Measurements from ENCODE around the gene DGLUCY.
"Not testable (repeated sequence)": the region's sequence is repeated elsewhere in the genome, so short reads cannot be mapped to it uniquely, and the experiment has no call there.

The DGLUCY gene

DNA sequence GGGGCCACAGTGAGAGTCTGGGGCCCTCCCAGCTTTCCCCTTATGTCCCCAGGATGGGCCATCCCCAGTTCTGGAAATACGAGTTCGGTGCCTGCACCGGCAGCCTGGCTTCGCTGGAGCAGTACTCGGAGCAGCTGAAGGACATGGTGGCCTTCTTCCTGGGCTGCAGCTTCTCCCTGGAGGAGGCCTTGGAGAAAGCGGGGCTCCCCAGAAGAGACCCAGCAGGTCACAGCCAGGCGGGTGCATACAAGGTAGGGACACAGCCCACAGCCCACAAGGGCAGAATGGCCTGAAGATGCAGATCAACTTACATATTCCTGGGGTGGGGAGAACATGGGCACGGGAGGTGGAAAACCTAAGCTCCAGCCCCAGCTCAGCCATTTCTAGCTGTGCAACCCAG, 56.1 kb downstream of the DGLUCY start:
- no peak for DNase-seq (ENCODE audit: low spot score)

- DNase-seq (ENCODE audit: low spot score) = no peak
These were observed 56.7 kb downstream of the DGLUCY start for GRCh38 chr14:91170504-91171121.

- DNase-seq (ENCODE audit: low spot score) = no peak
These were observed 57.4 kb downstream of the DGLUCY start for GRCh38 chr14:91171291-91171690.

DNA sequence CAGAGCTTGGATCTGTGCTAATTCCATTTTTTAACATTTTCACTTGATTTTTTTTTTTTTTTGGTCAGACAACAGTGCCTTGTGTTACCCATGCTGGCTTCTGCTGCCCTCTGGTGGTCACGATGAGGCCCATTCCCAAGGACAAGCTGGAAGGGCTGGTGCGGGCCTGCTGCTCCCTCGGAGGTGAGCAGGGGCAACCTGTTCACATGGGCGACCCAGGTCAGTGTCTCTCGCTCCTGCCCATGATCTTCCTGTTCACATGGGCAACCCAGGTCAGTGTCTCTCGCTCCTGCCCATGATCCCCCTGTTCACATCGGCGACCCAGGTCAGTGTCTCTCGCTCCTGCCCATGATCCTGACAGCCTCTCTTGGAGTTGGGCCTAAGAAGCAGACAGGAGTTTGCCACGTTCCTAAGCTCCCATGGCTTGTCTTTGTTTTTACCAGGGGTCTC, 59.4 kb downstream of the DGLUCY start:
- DNase-seq (ENCODE audit: low spot score) = peak; percentile 83

DNA sequence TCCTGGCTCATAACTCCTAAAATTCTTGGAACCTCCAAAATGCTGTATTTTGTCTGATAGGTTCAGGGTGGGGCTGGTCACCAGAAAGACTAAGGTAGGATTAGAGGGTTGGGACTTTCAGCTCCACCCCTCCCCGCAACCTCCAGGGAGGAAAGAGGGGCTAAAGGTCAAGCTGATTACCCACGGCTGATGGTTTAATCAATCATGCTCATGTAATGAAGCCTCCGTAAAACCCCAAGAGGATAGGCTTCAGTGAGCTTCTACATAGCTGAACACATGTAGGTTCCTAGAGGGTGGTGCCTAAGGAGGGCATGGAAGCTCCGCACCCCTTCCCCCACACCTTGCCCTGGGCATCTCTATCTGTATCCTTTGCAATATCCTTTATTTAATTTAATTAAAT, 60.0 kb downstream of the DGLUCY start:
- DNase-seq (ENCODE audit: low spot score) = no peak

DNA sequence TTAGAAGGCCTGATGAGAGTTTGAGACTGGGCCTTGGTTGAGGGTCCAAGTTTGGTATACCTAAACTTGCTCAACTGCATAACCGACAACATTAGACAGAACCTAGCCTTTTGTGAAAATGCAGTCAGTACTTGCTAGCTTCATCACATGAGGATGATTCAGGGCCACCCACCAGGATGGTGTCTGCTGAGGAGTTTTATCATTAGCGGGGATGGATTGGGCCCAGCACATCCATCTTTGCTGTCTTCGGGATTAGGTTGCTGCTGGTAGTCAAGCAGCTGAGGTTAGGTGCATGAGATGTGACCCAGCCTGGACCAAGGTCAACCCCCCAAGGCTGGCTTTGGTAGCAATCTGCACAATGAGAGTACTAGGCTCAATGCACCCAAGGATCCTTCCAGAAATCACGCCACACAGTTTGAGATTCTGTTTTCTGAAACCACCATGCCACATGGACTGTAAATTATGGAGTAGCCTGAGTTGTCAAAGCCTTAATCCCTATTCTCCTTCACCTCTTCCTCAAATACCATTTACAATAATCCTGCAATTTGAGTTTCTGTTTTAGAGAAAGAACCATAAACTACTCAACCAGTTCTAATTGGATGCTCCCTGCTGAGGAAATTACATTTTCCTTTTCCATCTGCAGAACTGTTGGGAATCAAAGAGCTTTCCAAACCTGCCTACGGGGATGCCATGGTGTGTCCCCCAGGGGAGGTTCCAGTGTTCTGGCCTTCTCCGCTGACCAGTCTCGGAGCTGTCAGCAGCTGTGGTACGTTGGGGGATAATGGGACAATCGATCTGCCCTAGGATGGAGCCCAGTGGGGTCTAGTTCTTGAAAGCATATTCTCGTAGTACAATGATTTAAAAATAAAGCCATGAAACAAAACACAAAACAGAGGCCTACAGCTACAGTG, 61.7 kb downstream of the DGLUCY start:
- no peak for DNase-seq (ENCODE audit: low spot score)

DNA sequence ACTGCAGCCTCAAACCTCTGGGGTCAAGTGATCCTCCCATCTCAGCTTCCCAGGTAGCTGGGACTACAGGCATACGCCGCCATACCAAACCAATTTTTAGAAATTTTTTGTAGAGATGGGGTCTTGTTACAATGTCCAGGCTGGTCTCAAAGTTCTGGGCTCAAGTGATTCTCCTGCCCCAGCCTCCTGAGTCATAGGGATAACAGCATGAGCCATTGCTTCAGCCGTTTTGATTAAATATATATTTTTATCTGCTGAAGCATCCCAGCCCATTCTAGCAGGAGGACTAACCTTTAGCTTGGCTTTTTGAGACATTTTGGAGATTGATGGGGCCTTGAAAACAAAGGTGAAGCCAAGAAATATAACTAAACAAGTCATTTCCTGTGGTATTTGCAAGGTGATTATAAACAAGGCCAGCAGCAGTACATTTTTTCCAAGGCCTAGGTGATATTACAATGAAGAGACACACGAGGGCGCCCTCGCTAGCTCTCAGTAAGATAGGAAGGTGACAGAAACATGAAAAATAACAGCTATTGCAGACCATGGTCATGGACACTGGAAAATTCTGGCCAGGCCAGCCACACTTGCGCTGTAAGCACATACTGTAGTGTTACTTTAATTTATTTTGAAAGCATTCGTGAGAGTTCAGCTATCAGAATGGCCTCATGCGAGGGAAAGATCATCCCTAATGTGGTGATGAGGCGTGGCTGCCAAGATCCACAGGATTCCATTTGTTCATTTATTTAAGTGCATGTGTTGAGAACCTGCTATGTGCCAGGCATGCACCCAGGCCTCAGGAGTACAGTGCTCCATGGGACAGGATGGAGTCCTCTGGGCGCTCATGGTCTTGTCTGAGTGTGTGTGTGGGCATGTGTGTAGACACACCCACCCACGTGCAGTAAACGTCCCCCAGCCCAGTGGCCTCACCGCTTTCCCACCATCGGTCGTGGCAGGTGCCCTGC, 63.5 kb downstream of the DGLUCY start:
- peak; percentile 81 for DNase-seq (ENCODE audit: low spot score)

- DNase-seq (ENCODE audit: low spot score) = no peak
These were observed 66.7 kb downstream of the DGLUCY start for GRCh38 chr14:91180611-91181010.

DNA sequence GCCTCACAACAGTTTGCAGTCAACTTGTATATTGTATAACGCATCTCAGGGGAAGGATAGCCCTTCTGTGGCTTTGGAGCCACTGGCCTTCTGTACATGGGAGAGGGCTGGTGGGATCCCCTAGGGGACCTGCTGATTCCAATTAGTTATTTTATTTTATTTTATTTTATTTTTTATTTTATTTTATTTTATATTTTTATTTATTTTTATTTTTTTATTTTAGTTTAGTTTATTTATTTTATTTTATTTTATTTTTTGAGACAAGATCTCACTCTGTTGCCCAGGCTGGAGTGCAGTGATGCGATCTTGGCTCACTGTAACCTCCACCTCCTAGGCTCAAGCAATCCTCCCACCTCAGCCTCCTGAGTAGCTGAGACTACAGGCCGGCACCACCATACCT, 68.9 kb downstream of the DGLUCY start:
- not testable (repeated sequence) for DNase-seq (ENCODE audit: low spot score)

DNA sequence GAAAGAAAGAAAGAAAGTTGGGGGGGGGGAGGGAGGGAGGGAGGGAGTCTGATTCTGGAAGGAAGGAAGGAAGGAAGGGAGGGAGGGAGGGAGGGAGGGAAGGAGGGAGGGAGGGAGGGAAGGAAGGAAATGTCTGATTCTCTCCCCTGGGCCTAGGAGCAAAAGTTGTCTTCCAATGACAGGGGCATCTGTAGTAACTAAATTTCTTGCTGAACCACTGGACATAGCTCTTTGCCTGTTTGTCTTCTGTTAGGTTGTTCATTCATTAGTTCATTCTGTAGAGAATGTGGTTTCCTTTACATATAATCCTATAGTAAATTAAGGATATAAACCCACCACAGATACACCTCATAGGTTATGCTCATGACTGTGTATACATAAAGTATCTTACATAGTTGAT, 70.7 kb downstream of the DGLUCY start:
- no peak for DNase-seq (ENCODE audit: low spot score)

- no peak for DNase-seq (ENCODE audit: low spot score)
These were observed 71.8 kb downstream of the DGLUCY start for GRCh38 chr14:91185721-91186120.

GRCh38 chr14:91186515-91187066, 72.7 kb downstream of the DGLUCY start:
- DNase-seq (ENCODE audit: low spot score) = no peak

DNA sequence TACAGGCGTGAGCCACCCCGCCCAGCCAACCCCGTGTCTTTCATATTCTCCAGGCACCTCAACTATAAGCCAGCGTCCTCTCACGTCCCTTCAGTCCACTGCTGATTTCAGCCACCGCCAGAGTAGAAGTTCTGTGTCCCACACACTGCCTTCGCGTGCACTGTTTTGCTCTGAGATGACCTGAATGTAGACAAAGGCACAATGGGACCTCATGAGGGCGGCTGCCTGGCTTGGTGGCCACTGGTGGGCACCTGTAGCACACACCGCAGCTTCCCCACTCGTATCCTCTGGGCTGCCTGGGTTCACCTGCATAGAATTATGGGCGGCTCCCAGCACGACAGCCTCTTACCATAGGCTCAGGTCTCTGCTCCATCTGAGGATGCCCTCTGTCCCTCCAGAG, 73.4 kb downstream of the DGLUCY start:
- no peak for DNase-seq (ENCODE audit: low spot score)

DNA sequence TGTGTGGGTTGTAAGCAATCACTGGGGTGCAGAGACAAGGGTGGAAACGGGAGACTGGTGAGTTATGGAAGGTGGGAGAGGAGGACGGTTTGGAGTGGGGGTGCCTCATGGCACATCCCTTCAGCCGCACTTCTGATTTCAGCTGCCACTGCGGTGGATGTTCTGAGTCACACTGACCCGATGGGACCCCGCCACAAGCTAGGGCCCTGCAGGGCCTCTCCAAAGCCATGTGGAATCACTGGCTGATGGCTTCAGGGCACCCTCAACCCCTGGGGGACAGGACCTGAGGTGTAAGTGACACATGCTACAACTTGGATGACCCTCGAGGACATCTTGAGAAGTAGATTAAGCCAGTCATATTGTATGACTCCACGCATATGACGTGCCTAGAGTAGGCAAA, 77.0 kb downstream of the DGLUCY start:
- no peak for DNase-seq (ENCODE audit: low spot score)

GRCh38 chr14:91193069-91193468, 79.2 kb downstream of the DGLUCY start:
- no peak for DNase-seq (ENCODE audit: low spot score)

DNA sequence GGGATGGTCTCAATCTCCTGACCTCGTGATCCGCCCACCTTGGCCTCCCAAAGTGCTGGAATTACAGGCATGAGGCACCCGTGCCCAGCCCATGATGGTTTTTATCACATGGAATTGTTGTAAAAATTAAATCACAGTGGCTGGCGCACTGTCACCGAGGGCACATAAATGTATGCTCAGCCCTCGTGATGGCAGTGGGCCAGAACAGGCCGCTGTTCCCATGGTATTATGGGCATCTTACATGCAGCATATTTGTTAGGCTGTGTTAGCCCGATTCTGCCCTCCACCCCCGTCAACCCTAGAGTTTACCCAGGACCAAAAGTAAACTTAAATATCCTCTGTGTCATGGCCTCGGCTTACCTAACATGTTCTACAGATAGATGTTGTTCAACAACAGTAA, 82.0 kb downstream of the DGLUCY start:
- DNase-seq (ENCODE audit: low spot score) = no peak

GRCh38 chr14:91197631-91198030, 83.8 kb downstream of the DGLUCY start:
- no peak for DNase-seq (ENCODE audit: low spot score)

DNA sequence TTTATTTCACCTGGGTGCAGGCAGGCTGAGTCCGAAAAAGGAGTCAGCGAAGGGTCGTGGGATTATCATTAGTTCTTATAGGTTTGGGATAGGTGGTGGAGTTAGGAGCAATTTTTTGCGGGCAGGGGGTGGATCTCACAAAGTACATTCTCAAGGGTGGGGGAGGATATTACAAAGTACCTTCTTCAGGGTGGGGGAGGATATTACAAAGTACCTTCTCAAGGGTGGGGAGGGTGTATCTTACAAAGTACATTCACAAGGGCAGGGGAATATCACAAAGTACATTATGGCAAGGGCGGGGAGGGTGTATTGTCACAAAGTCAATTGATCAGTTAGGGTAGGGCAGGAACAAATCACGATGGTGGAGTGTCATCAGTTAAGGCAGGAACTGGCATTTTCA, 86.9 kb downstream of the DGLUCY start:
- DNase-seq (ENCODE audit: low spot score) = not testable (repeated sequence)

DNA sequence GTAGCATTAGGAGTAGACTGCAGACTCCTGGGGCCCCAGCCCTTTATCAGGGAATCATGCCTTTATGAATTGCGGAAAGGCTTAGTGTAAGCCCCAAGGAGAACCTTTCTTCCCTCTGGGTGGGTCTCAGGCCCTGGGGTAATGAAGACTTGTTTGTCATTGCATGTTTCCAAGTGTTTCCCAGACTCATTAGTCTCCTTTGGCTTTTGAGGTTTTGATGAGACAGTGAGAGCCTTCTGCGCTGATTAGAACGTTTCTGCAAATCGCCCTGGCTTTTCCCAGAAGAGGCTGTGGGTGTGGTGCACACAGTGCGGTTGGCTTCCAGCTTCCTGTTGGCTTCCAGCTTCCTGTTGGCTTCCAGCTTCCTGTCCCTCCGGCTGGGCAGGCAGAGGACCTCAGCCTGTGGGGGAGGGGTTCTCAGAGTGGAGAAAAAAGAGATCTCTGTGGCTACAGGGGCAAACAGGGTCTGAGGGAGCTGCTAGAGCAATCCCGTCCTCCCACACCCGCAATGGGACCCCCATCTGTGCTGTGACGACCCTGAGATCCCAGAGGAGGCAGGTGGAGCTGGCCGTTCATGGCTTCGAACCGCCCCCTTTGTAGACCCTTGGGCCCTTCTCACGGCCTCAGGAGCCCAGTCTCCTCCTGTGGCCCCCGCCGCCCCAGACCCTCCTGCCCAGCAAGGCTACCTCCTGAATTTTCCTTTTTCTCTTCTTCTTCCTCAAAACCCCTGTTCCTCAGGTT, 88.5 kb downstream of the DGLUCY start:
- DNase-seq (ENCODE audit: low spot score) = no peak

DNA sequence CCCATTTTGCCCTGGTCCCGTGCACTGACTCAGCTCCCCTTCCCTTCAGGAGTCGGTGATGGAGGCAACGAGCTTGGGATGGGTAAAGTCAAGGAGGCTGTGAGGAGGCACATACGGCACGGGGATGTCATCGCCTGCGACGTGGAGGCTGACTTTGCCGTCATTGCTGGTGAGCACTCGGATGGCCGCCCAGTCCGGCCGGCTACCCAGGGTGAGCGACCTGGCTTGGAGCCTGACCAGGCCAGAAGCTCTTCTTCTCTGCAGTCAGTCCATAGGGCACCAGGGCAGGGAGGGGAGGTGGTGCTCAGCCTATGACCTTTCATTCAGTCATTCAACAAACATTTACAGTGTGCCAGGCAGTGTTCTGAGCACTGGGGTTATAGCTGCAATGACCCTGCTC, 90.8 kb downstream of the DGLUCY start:
- DNase-seq (ENCODE audit: low spot score) = no peak

DNA sequence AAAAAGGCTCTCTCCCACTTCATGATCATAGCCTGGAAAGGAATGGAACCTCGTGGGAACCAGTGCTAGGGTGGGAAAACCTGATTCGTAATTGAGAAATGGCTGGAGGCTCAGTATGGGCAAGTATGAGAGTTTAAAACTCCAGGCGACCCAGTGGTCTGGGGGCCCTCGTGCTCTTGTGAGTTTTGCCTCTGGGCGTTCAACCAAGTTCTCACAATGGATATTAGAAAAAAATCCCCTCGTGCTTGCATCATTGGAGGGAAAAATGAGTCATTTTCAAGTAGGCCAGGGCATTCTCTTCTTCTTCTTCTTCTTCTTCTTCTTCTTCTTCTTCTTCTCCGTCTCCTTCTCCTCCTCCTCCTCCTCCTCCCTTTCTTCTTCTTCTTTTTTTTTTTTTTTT, 91.6 kb downstream of the DGLUCY start:
- no peak for DNase-seq (ENCODE audit: low spot score)
